ENCODE data around the gene SKIC8.
"Not testable (repeated sequence)": the region's sequence is repeated elsewhere in the genome, so short reads cannot be mapped to it uniquely, and the experiment has no call there.

- TF ChIP-seq CTCF (IDR thresholded peaks at IDR 0.05; ENCODE audit: low read length); EZH2 (IDR thresholded peaks at IDR 0.05; ENCODE audit: borderline replicate concordance, low read length): not testable (repeated sequence)
Observed at GRCh38 chr15:78245976-78246620, 53.3 kb downstream of the SKIC8 start.

All from OCI-LY1 (cell line).